ENCODE results near the gene EPS8L3. TPM values are rescaled to one million over a fixed set of nuclear protein-coding genes. Genes with fewer than 3 reads are reported as not detected.
"Not testable (repeated sequence)": the region's sequence is repeated elsewhere in the genome, so short reads cannot be mapped to it uniquely, and the experiment has no call there.

The EPS8L3 gene
- total and polyA plus RNA-seq, 11 donors = 0.25 to 0.75 (median 0.30) TPM; not detected in 5

DNA sequence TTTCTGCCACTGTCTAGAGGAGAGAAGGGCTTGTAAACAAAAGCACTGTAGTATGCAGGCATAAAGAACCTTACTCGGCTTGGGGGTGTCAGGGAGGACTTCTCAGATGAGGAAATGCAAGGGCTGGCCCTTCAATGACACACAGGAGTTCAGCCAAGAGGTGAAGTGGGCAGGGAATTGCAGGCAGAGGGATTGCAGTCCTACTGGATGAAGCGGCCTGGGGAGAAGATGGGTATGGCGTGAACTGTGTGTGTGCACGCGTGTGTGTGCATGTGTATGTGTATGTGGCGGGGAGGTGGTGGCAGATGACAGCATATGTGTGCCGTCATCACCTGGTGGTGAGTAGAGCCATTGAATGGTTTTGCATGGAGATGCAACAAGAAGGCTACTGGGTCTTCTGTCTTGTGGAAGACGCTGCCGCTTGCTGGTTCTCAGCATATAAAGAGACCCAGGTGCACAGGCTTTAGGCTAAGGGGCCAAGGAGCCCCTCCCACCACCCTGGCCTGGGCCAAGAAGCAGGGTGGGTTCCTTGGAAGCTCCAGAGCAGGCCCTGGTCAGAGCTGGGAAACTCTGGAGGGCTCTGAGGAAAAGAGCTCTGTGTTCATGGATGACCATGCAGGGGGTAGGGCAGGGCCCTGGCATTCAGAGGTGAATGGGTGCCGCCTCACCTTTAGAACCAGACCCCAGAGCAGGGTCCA, 4.1 kb upstream of the EPS8L3 start:
- Histone ChIP-seq H3K27ac (peak overlapping the region in 6 of 12 donors; percentile 19 to 65 (median 46)), H3K27me3 (no peaks in the 10 kb centered on the region), H3K4me1 (peaks cover 0 to 25% (median 5%) of the 10 kb centered on the region in 12 donors), H3K36me3 (no peaks in the 10 kb centered on the region), H3K9me3 (no peaks in the 10 kb centered on the region), H3K4me3 (no peak overlapping the region)
- TF ChIP-seq CTCF (IDR thresholded peaks at IDR 0.05) = no peak
- no peak for TF ChIP-seq POLR2A (IDR thresholded peaks at IDR 0.05)
- peak in 3 of 5 donors; percentile 6 to 21 (median 9) for DNase-seq
- intact Hi-C loops (cut with DNase I) = no loop called here
- ATAC-seq = no peak
- WGBS, 4 donors = 88 to 93% (median 91%) methylated on average over 10 of the region's 10 CpGs

DNA sequence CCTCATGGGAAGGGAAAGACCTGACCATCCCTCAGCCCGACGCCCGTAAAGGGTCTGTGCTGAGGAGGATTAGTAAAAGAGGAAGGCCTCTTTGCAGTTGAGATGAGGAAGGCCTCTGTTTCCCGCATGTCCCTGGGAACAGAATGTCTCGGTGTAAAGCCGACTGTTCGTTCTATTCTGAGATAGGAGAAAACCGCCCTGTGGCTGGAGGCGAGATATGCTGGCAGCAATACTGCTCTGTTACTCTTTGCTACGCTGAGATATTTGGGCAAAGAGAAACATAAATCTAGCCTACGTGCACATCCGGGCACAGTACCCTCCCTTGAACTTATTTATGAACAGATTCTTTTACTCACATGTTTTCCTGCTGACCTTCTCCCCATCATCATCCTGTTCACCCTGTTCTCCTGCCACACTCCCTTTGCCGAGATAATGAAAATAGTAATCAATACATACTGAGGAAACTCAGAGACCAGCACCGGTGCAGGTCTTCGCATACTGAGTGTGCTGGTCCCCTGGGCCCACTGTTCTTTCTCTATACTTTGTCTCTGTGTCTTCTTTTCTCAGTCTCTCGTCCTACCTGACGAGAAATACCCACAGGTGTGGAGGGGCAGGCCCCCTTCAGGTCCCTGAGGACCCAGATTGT, 3.4 kb upstream of the EPS8L3 start:
- peak in 1 of 4 donors; percentile 6 for ATAC-seq
- intact Hi-C loops (cut with DNase I); H3K9me3 ChIP-seq: not testable (repeated sequence)

GRCh38 chr1:109765896-109766615, 2.3 kb upstream of the EPS8L3 start:
- intact Hi-C loops (cut with DNase I) = no loop called here
- ATAC-seq = no peak
- WGBS, 4 donors = 76 to 89% (median 84%) methylated on average over 13 of the region's 13 CpGs

More for the DNA sequence above, 3.4 kb upstream of the EPS8L3 start:
- H3K4me3 ChIP-seq, H3K36me3 ChIP-seq, H3K27me3 ChIP-seq: not testable (repeated sequence)
- peaks cover 0 to 25% (median 5%) of the 10 kb centered on the region in 12 donors for H3K4me1 ChIP-seq
- peak in 3 of 5 donors; percentile 20 to 30 (median 21) for DNase-seq
- WGBS, 4 donors = 64 to 75% (median 68%) methylated on average over 17 of the region's 17 CpGs
- H3K27ac ChIP-seq = peak overlapping the region in 10 of 12 donors; percentile 5 to 65 (median 45)

GRCh38 chr1:109765483-109765815, 1.7 kb upstream of the EPS8L3 start:
- 78 to 86% (median 83%) methylated on average over 4 of the region's 4 CpGs for WGBS, 4 donors
- TF ChIP-seq CTCF (IDR thresholded peaks at IDR 0.05) (no peak), POLR2A (IDR thresholded peaks at IDR 0.05) (no peak)
- H3K4me1 ChIP-seq = peaks cover 0 to 34% (median 5%) of the 10 kb centered on the region in 12 donors
- no peaks in the 10 kb centered on the region for H3K36me3 ChIP-seq
- ATAC-seq (no peak), DNase-seq (peak in 2 of 5 donors; percentile 4 to 11)
- H3K27me3 ChIP-seq = no peaks in the 10 kb centered on the region
- H3K9me3 ChIP-seq = no peaks in the 10 kb centered on the region
- H3K4me3 ChIP-seq = no peak overlapping the region
- intact Hi-C loops (cut with DNase I) = no loop called here
- no peak overlapping the region for H3K27ac ChIP-seq

More at GRCh38 chr1:109765896-109766615, 2.3 kb upstream of the EPS8L3 start:
- Histone ChIP-seq H3K36me3 (no peaks in the 10 kb centered on the region), H3K27me3 (no peaks in the 10 kb centered on the region), H3K4me3 (no peak overlapping the region), H3K9me3 (no peaks in the 10 kb centered on the region), H3K4me1 (peaks cover 0 to 30% (median 5%) of the 10 kb centered on the region in 12 donors), H3K27ac (peak overlapping the region in 2 of 12 donors; percentile 15 to 59)
- peak in 3 of 5 donors; percentile 8 to 18 (median 10) for DNase-seq
- TF ChIP-seq POLR2A (IDR thresholded peaks at IDR 0.05) (no peak), CTCF (IDR thresholded peaks at IDR 0.05) (no peak)

Data from heart left ventricle (tissue), 16 donors.